A673 (cell line): ENCODE measurements around the gene CAMSAP1. TPM values are rescaled to one million over a fixed set of nuclear protein-coding genes. Genes with fewer than 3 reads are reported as not detected.

Experiments
- BruUV-seq: library from RNA; stranded (reverse); fragments of 400-500 nt; replicated peaks from 2 replicates; lab custom pipeline; 2021; lab: Mats Ljungman, UMichigan
- CTCF ChIA-PET: fragments of 300-600 bp; sonication (Branson Sonifier 250); formaldehyde crosslinking; loops from one replicate; lab custom pipeline; 2022; ENCODE audit warnings: antibody characterized with exemption; lab: Charles Lee
- POLR2A ChIA-PET: fragments of 300-600 bp; sonication (Branson Sonifier 250); formaldehyde crosslinking; loops from one replicate; lab custom pipeline; 2022; ENCODE audit warnings: antibody characterized with exemption; ENCODE audit not compliant: low non-redundant PET; lab: Charles Lee
- DNase-seq: peaks from one replicate; pipeline ENCODE4 v3.0.0-alpha.2; 2015; ENCODE audit warnings: low spot score
- H3K27ac ChIP-seq: fragments of 200-600 bp; sonication (generic); 2 replicates; pipeline ENCODE4 v1.5.1; 2016; ENCODE audit warnings: mixed run types, low read depth, mild to moderate bottlenecking, mixed read lengths, antibody characterized with exemption, low read length; ENCODE audit not compliant: poor library complexity, severe bottlenecking
- H3K27me3 ChIP-seq: fragments of 200-600 bp; sonication (generic); replicated peaks from 2 replicates; pipeline ENCODE4 v1.6.1; 2017; ENCODE audit warnings: mixed run types, low read depth, mild to moderate bottlenecking, mixed read lengths, antibody characterized with exemption, low read length; ENCODE audit not compliant: insufficient read depth, poor library complexity
- H3K36me3 ChIP-seq: fragments of 200-600 bp; sonication (generic); 2 replicates; pipeline ENCODE4 v1.6.1; 2016; ENCODE audit warnings: mixed run types, mild to moderate bottlenecking, mixed read lengths, antibody characterized with exemption, low read length; ENCODE audit not compliant: insufficient read depth, poor library complexity, severe bottlenecking
- H3K4me1 ChIP-seq: fragments of 200-600 bp; sonication (generic); 2 replicates; pipeline ENCODE4 v1.6.1; 2017; ENCODE audit warnings: mixed run types, mild to moderate bottlenecking, mixed read lengths, antibody characterized with exemption, low read length; ENCODE audit not compliant: insufficient read depth, poor library complexity, severe bottlenecking
- H3K4me3 ChIP-seq: fragments of 200-600 bp; sonication (generic); 2 replicates; pipeline ENCODE4 v1.5.1; 2016; ENCODE audit warnings: low read depth, mixed run types, mild to moderate bottlenecking, mixed read lengths, low read length; ENCODE audit not compliant: poor library complexity, severe bottlenecking
- H3K9me3 ChIP-seq: fragments of 200-600 bp; sonication (generic); 2 replicates; pipeline ENCODE4 v1.6.1; 2016; ENCODE audit warnings: mixed run types, low read depth, mild to moderate bottlenecking, mixed read lengths, antibody characterized with exemption, low read length; ENCODE audit not compliant: poor library complexity, severe bottlenecking
- EZH2 ChIP-seq: fragments of 200-600 bp; sonication (generic); IDR thresholded peaks from 2 replicates; pipeline ENCODE4 v1.6.1; 2017; ENCODE audit warnings: borderline replicate concordance, low read depth, mild to moderate bottlenecking, mixed read lengths, antibody characterized with exemption, low read length; ENCODE audit not compliant: poor library complexity, severe bottlenecking
- intact Hi-C: fragments of 100-400 bp; cut with micrococcal nuclease; formaldehyde crosslinking; loops from one replicate; pipeline ENCODE4 v1.10.0; 2022; ENCODE audit not compliant: unreplicated experiment
- total RNA-seq: library from RNA; stranded (reverse); gene quantifications from 2 replicates; pipeline ENCODE4 v1.2.3, GENCODE V29; 2021
- TF ChIP-seq, protein P1 (sequence below): fragments of 300-800, 200-600 bp; sonication (generic); conservative IDR thresholded peaks from 2 replicates; pipeline ENCODE4 v1.5.1; 2017; ENCODE audit warnings: low read depth, mild to moderate bottlenecking, antibody characterized with exemption, low read length, moderate library complexity, mixed read lengths

Gene CAMSAP1
- total RNA-seq, 1 experiment from 2014 or later = 52.3 TPM

DNA sequence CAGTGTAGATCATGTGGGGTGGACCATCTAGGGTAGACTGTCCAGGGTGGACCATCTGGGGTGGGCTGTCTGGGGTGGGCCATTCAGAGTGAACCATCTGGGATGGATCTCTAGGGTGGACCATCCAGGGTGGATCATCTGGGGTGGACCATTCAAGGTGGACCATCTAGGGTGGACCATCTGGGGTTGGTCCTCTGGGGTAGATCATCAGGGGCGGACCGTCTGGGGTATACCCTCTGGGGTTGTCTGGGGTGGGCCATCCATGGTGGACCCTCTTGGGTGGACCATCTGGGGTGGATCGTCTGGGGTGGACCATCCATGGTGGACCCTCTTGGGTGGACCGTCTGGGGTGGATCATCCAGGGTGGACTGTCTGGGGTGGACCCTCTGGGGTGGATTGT lies 141.1 kb downstream of the CAMSAP1 start:
- Histone ChIP-seq H3K27ac (no peak overlapping the region), H3K4me3 (no peak overlapping the region), H3K36me3 (no peaks in the 10 kb centered on the region), H3K9me3 (no peaks in the 10 kb centered on the region), H3K27me3 (no peaks in the 10 kb centered on the region), H3K4me1 (no peaks in the 10 kb centered on the region)
- no peak for TF ChIP-seq EZH2
- TF ChIP-seq, protein P1, sequence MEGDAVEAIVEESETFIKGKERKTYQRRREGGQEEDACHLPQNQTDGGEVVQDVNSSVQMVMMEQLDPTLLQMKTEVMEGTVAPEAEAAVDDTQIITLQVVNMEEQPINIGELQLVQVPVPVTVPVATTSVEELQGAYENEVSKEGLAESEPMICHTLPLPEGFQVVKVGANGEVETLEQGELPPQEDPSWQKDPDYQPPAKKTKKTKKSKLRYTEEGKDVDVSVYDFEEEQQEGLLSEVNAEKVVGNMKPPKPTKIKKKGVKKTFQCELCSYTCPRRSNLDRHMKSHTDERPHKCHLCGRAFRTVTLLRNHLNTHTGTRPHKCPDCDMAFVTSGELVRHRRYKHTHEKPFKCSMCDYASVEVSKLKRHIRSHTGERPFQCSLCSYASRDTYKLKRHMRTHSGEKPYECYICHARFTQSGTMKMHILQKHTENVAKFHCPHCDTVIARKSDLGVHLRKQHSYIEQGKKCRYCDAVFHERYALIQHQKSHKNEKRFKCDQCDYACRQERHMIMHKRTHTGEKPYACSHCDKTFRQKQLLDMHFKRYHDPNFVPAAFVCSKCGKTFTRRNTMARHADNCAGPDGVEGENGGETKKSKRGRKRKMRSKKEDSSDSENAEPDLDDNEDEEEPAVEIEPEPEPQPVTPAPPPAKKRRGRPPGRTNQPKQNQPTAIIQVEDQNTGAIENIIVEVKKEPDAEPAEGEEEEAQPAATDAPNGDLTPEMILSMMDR = no peak
- ChIA-PET POLR2A (no interaction called here), CTCF (no interaction called here)
- no TSS peak for BruUV-seq
- intact Hi-C loops = no loop called here
- no peak for DNase-seq

- no peak overlapping the region for H3K4me3 ChIP-seq
- no peaks in the 10 kb centered on the region for H3K4me1 ChIP-seq
- intact Hi-C loops = no loop called here
- H3K27ac ChIP-seq = no peak overlapping the region
- POLR2A ChIA-PET = no interaction called here
- TF ChIP-seq EZH2 = no peak
- TF ChIP-seq, protein P1 = no peak
- BruUV-seq = no TSS peak
- no peak for DNase-seq
- H3K9me3 ChIP-seq = no peaks in the 10 kb centered on the region
- CTCF ChIA-PET = no interaction called here
- no peaks in the 10 kb centered on the region for H3K27me3 ChIP-seq
- no peaks in the 10 kb centered on the region for H3K36me3 ChIP-seq
These were observed 141.9 kb downstream of the CAMSAP1 start for GRCh38 chr9:135765416-135765815.

- ChIA-PET CTCF (no interaction called here), POLR2A (no interaction called here)
- no peak for DNase-seq
- Histone ChIP-seq H3K36me3 (no peaks in the 10 kb centered on the region), H3K27me3 (no peaks in the 10 kb centered on the region), H3K9me3 (no peaks in the 10 kb centered on the region), H3K4me3 (no peak overlapping the region), H3K4me1 (no peaks in the 10 kb centered on the region), H3K27ac (no peak overlapping the region)
- intact Hi-C loops = no loop called here
- BruUV-seq = no TSS peak
- no peak for TF ChIP-seq EZH2
- TF ChIP-seq, protein P1 = no peak
These were observed 142.6 kb downstream of the CAMSAP1 start for GRCh38 chr9:135764731-135765130.
